Lower lobe of right lung (tissue), 2 donors: ENCODE measurements around the gene SLC25A13. TPM values are rescaled to one million over a fixed set of nuclear protein-coding genes. Genes with fewer than 3 reads are reported as not detected.
"Not testable (repeated sequence)": the region's sequence is repeated elsewhere in the genome, so short reads cannot be mapped to it uniquely, and the experiment has no call there.

Source experiments
- ATAC-seq, 2 donors: fragments of 200-7000 bp; cut with Tn5 transposase; one replicate each; pipeline ENCODE4 v1.9.1; 2020 to 2022; ENCODE audit warnings: mild to moderate bottlenecking in 2 of 2, moderate library complexity in 2 of 2
- DNase-seq: peaks from one replicate; pipeline ENCODE4 v3.0.0-alpha.2; 2020
- H3K27ac ChIP-seq: fragments of 200-600 bp; one replicate; pipeline ENCODE4 v1.8.0; 2022
- H3K27me3 ChIP-seq: fragments of 200-600 bp; one replicate; pipeline ENCODE4 v1.8.0; 2022; ENCODE audit warnings: low read depth
- H3K36me3 ChIP-seq: fragments of 200-600 bp; one replicate; pipeline ENCODE4 v1.8.0; 2022; ENCODE audit warnings: mild to moderate bottlenecking
- H3K4me1 ChIP-seq: fragments of 200-600 bp; one replicate; pipeline ENCODE4 v1.8.0; 2022
- H3K4me3 ChIP-seq: fragments of 200-600 bp; one replicate; pipeline ENCODE4 v1.8.0; 2022; ENCODE audit warnings: mild to moderate bottlenecking
- H3K9me3 ChIP-seq: fragments of 200-600 bp; one replicate; pipeline ENCODE4 v1.8.0; 2022
- intact Hi-C: fragments of 100-400 bp; cut with DNase I; formaldehyde crosslinking; loops from one replicate; pipeline ENCODE4 v1.11.0; 2022
- total RNA-seq: library from RNA; stranded (reverse); fragmentation: NEBNext Ultra II Directional; extraction: Animal tissue kit (Norgen Biotek cat#: 25700); gene quantifications from one replicate; pipeline ENCODE4 v1.2.1, GENCODE V29; 2021
- TF ChIP-seq, protein P1 (sequence below): fragments of 200-600 bp; IDR thresholded peaks from one replicate; pipeline ENCODE4 v1.8.0; 2022; ENCODE audit warnings: antibody characterized with exemption, mild to moderate bottlenecking
- donor health status: DM: no; HTN: yes; CAD: no; lungs with severe emphysema.

Gene SLC25A13
- total RNA-seq, 1 donor from 2014 or later, result 24.8 TPM

DNA sequence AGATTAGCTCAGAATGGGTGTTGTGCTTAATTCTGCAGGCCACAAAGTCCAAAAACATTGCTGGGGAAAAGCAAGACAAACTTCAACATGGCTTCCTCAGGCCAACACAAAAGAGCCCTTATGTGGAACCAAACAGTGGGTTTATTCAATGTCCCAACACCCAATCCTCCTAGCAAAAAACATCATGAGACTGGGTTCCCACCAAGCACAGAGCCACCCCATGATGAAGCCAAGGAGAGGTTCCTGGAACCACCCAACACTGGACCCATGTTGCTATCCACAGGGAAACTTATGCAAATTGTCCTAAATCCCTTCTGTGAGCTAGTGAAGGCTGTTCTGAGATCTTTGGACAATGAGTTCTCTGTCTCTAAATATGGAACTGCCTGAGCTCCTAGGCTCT lies 24.0 kb downstream of the SLC25A13 start:
- ATAC-seq, result no peak
- H3K4me3 ChIP-seq, result no peak overlapping the region
- TF ChIP-seq, protein P1, sequence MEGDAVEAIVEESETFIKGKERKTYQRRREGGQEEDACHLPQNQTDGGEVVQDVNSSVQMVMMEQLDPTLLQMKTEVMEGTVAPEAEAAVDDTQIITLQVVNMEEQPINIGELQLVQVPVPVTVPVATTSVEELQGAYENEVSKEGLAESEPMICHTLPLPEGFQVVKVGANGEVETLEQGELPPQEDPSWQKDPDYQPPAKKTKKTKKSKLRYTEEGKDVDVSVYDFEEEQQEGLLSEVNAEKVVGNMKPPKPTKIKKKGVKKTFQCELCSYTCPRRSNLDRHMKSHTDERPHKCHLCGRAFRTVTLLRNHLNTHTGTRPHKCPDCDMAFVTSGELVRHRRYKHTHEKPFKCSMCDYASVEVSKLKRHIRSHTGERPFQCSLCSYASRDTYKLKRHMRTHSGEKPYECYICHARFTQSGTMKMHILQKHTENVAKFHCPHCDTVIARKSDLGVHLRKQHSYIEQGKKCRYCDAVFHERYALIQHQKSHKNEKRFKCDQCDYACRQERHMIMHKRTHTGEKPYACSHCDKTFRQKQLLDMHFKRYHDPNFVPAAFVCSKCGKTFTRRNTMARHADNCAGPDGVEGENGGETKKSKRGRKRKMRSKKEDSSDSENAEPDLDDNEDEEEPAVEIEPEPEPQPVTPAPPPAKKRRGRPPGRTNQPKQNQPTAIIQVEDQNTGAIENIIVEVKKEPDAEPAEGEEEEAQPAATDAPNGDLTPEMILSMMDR, result no peak
- peaks cover 10% of the 10 kb centered on the region for H3K36me3 ChIP-seq
- H3K9me3 ChIP-seq, result peaks cover under 1% of the 10 kb centered on the region
- no peaks in the 10 kb centered on the region for H3K27me3 ChIP-seq
- no peak for DNase-seq
- no peaks in the 10 kb centered on the region for H3K4me1 ChIP-seq
- H3K27ac ChIP-seq, result no peak overlapping the region
- intact Hi-C loops, result no loop called here

GRCh38 chr7:96297446-96297845 lies 24.5 kb downstream of the SLC25A13 start:
- intact Hi-C loops, H3K4me3 ChIP-seq, H3K27me3 ChIP-seq, H3K4me1 ChIP-seq, H3K9me3 ChIP-seq, H3K27ac ChIP-seq, H3K36me3 ChIP-seq, ATAC-seq, DNase-seq: not testable (repeated sequence)

DNA sequence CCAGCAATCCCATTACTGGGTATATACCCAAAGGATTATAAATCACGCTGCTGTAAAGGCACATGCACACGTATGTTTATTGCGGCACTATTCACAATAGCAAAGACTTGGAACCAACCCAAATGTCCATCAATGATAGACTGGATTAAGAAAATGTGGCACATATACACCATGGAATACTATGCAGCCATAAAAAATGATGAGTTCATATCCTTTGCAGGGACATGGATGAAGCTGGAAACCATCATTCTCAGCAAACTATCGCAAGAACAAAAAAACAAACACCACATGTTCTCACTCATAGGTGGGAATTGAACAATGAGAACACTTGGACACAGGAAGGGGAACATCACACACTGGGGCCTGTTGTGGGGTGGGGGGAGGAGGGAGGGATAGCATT lies 28.0 kb downstream of the SLC25A13 start:
- intact Hi-C loops, DNase-seq, H3K36me3 ChIP-seq, H3K27ac ChIP-seq, ATAC-seq, H3K9me3 ChIP-seq, H3K4me1 ChIP-seq, H3K27me3 ChIP-seq, H3K4me3 ChIP-seq: not testable (repeated sequence)

DNA sequence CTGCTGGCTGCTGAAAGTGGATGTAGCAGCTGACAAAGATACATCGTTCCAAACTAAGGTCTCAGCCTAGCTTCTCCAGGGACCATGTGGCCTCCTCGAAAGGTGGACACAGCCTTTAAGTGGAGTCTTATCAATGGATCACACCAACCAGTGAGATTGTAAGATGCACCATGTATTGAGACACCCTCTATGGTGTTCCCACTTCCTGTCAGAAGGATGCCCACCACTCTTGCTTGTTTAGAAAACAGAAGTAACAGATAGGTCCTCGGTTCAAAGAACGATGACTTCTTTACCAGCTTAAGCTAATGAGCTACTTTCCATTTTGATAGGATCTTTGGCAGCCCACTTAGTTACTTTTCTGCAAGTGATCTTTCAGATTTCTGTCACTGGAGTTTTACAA lies 34.3 kb downstream of the SLC25A13 start:
- intact Hi-C loops, result no loop called here
- no peaks in the 10 kb centered on the region for H3K36me3 ChIP-seq
- H3K4me1 ChIP-seq, result no peaks in the 10 kb centered on the region
- no peaks in the 10 kb centered on the region for H3K9me3 ChIP-seq
- no peak overlapping the region for H3K27ac ChIP-seq
- TF ChIP-seq, protein P1, result no peak
- H3K4me3 ChIP-seq, result no peak overlapping the region
- ATAC-seq, result no peak
- no peak for DNase-seq
- H3K27me3 ChIP-seq, result no peaks in the 10 kb centered on the region

- no peaks in the 10 kb centered on the region for H3K27me3 ChIP-seq
- H3K4me3 ChIP-seq, result no peak overlapping the region
- H3K36me3 ChIP-seq, result no peaks in the 10 kb centered on the region
- no peaks in the 10 kb centered on the region for H3K9me3 ChIP-seq
- intact Hi-C loops, result no loop called here
- H3K27ac ChIP-seq, result no peak overlapping the region
- ATAC-seq (peak; percentile 37 to 43), DNase-seq (no peak)
- TF ChIP-seq, protein P1, result no peak
- H3K4me1 ChIP-seq, result no peaks in the 10 kb centered on the region
Observed at GRCh38 chr7:96287132-96287531, 34.8 kb downstream of the SLC25A13 start.

GRCh38 chr7:96285579-96285978 lies 36.3 kb downstream of the SLC25A13 start:
- H3K9me3 ChIP-seq, result no peaks in the 10 kb centered on the region
- ATAC-seq (peak in 1 of 2 donors; percentile 38), DNase-seq (no peak)
- intact Hi-C loops, result no loop called here
- no peak overlapping the region for H3K27ac ChIP-seq
- no peak overlapping the region for H3K4me3 ChIP-seq
- H3K36me3 ChIP-seq, result no peaks in the 10 kb centered on the region
- TF ChIP-seq, protein P1, result no peak
- H3K4me1 ChIP-seq, result no peaks in the 10 kb centered on the region
- no peaks in the 10 kb centered on the region for H3K27me3 ChIP-seq

GRCh38 chr7:96284835-96285234 lies 37.1 kb downstream of the SLC25A13 start:
- DNase-seq (no peak), ATAC-seq (no peak)
- Histone ChIP-seq H3K9me3 (no peaks in the 10 kb centered on the region), H3K4me3 (no peak overlapping the region), H3K27ac (no peak overlapping the region), H3K27me3 (no peaks in the 10 kb centered on the region), H3K4me1 (no peaks in the 10 kb centered on the region), H3K36me3 (no peaks in the 10 kb centered on the region)
- intact Hi-C loops, result no loop called here
- TF ChIP-seq, protein P1, result no peak
